Effector memory CD4-positive, alpha-beta T cell (primary cell): ENCODE measurements around the gene WDR91.

Experiments
- DNase-seq, 3 donors: peaks; one replicate each; pipeline ENCODE4 v3.0.0-alpha.2; 2020
- H3K27ac ChIP-seq: 2 replicates; pipeline ENCODE4 v1.7.0; 2013; ENCODE audit warnings: mild to moderate bottlenecking, low read length, moderate library complexity; ENCODE audit not compliant: insufficient read depth, poor library complexity, severe bottlenecking
- H3K27me3 ChIP-seq: replicated peaks from 2 replicates; pipeline ENCODE4 v1.7.0; 2013; ENCODE audit warnings: mild to moderate bottlenecking, low read length; ENCODE audit not compliant: insufficient read depth, control insufficient read depth, poor library complexity, severe bottlenecking
- H3K36me3 ChIP-seq: 2 replicates; pipeline ENCODE4 v1.7.0; 2013; ENCODE audit warnings: mild to moderate bottlenecking, low read length, moderate library complexity; ENCODE audit not compliant: control insufficient read depth, insufficient read depth
- H3K4me1 ChIP-seq: 2 replicates; pipeline ENCODE4 v1.7.0; 2013; ENCODE audit warnings: low read length, mild to moderate bottlenecking; ENCODE audit not compliant: control insufficient read depth, insufficient read depth, poor library complexity, severe bottlenecking
- H3K4me3 ChIP-seq: 2 replicates; pipeline ENCODE4 v1.7.0; 2013; ENCODE audit warnings: low read length, low read depth, mild to moderate bottlenecking; ENCODE audit not compliant: insufficient read depth, poor library complexity, severe bottlenecking
- H3K9me3 ChIP-seq: 2 replicates; pipeline ENCODE4 v1.7.0; 2013; ENCODE audit warnings: mild to moderate bottlenecking, low read length, moderate library complexity; ENCODE audit not compliant: control insufficient read depth

The WDR91 gene

DNA sequence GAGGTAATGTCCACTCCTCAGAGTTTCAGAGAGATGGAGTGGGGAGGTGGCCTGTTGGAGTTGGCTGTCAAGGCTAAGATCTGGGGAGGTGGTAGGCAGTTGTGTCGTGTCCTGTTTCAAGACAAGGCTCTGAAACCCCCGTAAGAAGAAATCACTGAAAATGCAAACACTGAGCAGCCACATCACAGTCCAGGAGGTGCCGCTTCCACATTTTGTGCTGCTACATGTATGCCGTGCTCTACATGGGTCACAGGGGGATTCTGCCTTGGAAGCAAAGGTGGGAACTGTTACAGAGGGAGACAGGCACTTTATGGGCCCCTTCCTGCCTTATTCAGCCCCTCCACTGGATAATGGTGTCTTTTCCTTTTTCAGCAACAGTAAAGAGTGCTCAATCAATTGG, 11.9 kb downstream of the WDR91 start:
- Histone ChIP-seq H3K4me1 (no peaks in the 10 kb centered on the region), H3K9me3 (no peaks in the 10 kb centered on the region), H3K36me3 (peaks cover 64% of the 10 kb centered on the region), H3K27ac (no peak overlapping the region), H3K4me3 (no peak overlapping the region), H3K27me3 (no peaks in the 10 kb centered on the region)
- DNase-seq: no peak

DNA sequence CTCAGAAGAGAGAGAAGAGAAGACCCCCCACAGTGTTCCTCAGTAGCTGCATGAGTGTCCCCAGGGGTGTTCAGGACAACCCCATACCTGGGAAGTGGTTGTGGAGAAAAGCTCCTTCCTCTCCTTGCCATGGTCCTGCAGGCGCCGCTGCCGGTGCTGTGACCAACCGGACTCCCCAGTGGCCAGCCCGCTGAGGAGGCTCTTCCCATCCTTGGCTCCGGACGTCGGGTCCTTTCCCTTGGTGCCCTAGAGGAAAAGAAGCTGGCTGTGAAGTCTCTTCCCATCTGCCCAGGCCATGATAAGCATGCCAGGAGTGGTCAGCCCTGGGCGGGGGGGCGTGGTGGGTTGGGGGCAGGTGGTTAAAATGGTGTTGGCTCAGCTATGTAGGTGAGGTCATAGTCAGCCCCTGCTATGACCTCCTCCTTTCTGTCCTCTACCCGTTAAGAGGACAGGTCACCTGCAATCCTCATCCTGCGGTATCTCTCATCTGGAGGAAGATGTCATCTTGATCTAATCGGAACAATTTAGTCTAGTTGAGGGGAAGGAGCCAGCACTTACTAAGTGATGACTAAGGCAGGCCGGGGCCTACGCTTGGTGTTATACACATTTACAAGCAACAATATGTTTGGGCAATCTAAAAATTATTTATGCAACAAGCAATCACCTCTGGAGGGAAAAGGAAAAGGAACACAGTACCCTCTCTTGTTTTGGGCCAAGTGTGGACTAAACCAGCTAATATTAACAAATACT, 13.2 kb downstream of the WDR91 start:
- Histone ChIP-seq H3K27ac (no peak overlapping the region), H3K9me3 (no peaks in the 10 kb centered on the region), H3K36me3 (peaks cover 69% of the 10 kb centered on the region), H3K4me1 (no peaks in the 10 kb centered on the region), H3K4me3 (no peak overlapping the region), H3K27me3 (no peaks in the 10 kb centered on the region)
- DNase-seq: no peak

DNA sequence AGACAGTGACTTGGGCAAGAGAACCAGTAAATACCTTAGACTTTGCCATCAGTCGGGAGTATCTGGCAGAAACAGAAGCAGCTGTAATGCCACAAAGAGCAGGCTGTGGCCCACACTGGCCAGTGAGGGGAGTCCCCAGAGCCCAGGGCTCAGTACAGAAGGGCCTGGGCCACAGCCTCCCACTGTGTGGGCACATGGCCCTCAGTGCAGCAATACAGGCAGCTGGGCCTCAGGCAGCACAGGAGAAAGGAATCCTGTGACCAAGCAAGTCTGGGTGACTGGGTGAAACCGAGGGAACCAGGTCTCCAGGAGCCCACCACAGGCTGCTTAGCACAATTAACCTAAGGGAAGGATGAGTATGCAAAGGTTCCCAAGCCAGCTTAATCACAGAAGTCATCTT, 14.0 kb downstream of the WDR91 start:
- H3K4me1 ChIP-seq: no peaks in the 10 kb centered on the region
- H3K27ac ChIP-seq: no peak overlapping the region
- no peaks in the 10 kb centered on the region for H3K9me3 ChIP-seq
- no peaks in the 10 kb centered on the region for H3K27me3 ChIP-seq
- no peak for DNase-seq
- H3K4me3 ChIP-seq: no peak overlapping the region
- H3K36me3 ChIP-seq: peaks cover 75% of the 10 kb centered on the region

DNA sequence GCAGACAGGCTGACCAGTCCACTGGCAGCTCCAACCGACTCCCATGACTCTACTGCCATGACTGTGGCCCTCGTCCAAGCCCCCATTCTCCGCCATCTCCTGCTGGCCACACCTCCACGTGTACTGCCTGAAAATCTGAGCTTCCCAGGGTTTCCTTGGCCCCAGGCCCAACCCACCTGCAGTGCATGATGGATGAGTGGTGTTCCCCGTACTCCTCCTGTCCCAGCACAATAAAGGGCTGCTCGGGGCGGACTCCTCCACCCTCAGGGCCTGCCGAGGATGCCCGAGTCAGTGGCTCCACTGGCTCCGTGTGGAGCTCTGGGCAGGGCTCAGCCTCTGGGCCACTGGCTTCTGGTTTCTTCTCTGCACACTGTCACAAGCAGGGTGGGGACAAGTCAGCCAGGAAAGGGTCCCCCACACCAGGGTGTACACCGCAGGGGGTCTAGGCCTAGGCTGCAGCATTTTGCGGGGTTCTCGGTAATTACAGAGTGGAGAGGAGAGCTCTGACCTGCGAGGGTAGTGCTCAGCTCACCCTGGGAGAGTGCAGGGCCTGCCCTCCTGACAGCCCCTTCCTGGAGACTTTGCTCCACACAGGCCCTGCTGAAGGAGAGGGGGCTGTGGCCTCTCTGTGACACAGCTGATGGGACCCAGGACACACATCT, 15.2 kb downstream of the WDR91 start:
- peaks cover 69% of the 10 kb centered on the region for H3K36me3 ChIP-seq
- H3K4me1 ChIP-seq: no peaks in the 10 kb centered on the region
- H3K9me3 ChIP-seq: no peaks in the 10 kb centered on the region
- no peak overlapping the region for H3K27ac ChIP-seq
- no peak for DNase-seq
- no peak overlapping the region for H3K4me3 ChIP-seq
- no peaks in the 10 kb centered on the region for H3K27me3 ChIP-seq

DNA sequence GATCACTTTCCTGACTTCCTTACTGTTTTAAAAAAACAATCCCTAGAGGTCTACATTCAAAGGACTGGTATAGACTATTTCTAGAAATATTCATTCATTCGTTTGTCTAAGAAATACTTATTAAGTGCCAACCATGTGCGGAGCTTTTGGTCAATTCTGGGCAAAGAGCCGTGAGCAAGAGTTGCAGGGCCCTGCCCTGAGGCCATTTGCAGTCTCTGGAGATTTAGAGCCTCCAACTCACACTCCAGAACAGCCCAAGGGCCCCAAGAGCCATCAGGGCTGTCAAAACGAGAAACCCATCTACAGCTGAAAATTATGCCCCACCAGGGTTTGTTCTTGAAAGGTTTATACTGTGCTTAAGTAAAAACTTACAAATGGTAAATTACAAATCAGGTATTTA, 16.2 kb downstream of the WDR91 start:
- no peaks in the 10 kb centered on the region for H3K4me1 ChIP-seq
- DNase-seq: no peak
- H3K4me3 ChIP-seq: no peak overlapping the region
- no peak overlapping the region for H3K27ac ChIP-seq
- H3K27me3 ChIP-seq: no peaks in the 10 kb centered on the region
- H3K36me3 ChIP-seq: peaks cover 59% of the 10 kb centered on the region
- H3K9me3 ChIP-seq: no peaks in the 10 kb centered on the region

DNA sequence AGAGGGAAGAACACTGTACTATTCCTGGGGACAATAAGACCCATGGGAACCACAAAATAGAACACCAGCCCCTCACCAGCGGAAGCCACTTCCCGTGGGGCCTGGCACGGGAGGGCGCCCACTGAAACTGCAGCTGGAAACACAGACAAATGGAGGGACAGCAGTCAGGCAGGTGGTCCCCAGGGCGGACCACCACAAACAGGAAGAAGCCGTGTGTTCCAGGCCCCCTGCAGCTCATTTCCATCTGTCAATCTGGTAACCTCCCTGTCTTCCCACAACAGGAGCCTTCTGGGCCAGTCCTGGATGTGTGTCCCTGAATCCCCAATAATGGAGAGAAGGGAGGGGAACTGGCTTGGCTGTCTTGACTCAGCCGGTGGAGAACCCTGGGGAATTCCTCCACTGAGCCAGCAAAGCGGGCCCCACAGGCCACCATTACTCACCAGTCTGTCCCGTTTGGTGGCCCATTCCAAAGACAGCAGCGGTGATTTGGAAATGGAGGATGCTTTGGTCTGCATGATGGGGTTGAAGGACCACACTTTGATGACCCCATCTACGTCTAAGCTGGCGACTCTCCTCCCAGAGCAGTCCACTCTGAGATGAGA, 16.7 kb downstream of the WDR91 start:
- DNase-seq: no peak
- Histone ChIP-seq H3K27me3 (no peaks in the 10 kb centered on the region), H3K4me1 (no peaks in the 10 kb centered on the region), H3K27ac (no peak overlapping the region), H3K9me3 (no peaks in the 10 kb centered on the region), H3K4me3 (no peak overlapping the region), H3K36me3 (peaks cover 54% of the 10 kb centered on the region)

DNA sequence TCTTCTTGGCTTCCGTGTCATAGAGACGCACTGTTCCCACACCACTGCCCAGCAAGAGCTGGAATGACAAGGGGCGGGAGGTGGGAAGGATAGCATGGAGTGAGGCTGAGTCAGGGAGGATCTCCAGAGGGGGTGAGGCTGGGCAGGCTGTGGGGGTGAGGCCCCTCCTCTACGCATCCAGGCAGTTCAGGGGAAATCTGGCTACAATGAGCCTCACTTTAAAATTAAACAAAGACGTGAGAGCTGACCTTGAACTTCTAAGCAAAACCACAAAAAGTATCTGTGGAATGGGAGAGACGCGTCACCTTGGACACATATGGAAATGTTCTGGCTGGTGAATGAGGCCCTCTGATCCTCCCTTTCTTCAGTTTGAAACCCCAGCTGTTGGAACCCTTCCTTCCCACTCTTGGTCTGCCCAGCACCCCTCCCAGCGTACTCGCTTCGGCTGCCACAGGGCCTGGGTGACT, 17.7 kb downstream of the WDR91 start:
- no peak overlapping the region for H3K27ac ChIP-seq
- H3K36me3 ChIP-seq: peaks cover 58% of the 10 kb centered on the region
- no peaks in the 10 kb centered on the region for H3K4me1 ChIP-seq
- DNase-seq: no peak
- H3K27me3 ChIP-seq: no peaks in the 10 kb centered on the region
- no peak overlapping the region for H3K4me3 ChIP-seq
- H3K9me3 ChIP-seq: no peaks in the 10 kb centered on the region

DNA sequence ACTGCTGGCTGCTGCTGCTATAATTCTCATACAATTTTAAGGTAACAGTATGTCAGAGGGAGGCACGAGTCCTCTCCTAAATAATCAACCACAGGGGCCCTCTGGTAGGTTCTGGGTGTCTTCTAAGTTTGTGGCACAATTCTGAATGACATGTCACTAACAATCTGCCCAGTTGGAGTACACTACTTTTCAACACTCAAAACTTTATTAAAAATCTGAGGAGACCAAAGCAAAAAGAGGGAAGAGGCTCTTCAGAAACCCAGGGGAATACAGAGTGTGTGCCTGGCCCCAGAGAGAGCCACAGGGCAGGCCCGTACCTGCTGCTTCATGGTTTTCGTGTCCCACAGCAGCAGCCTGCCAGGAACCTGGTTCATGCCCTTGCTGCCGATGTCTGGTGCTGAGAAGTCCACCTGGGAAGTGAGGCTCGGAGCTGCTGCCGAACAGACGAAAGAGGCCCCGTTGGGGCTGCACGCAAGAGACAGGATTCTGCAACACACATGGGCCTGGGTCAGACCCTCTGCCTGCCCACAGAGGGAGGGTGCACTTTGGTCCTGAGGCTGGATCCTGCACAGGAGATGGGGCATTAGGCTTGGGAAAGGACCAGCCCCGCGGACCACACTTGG, 18.3 kb downstream of the WDR91 start:
- DNase-seq: no peak
- no peaks in the 10 kb centered on the region for H3K9me3 ChIP-seq
- peaks cover 60% of the 10 kb centered on the region for H3K36me3 ChIP-seq
- H3K4me1 ChIP-seq: no peaks in the 10 kb centered on the region
- no peaks in the 10 kb centered on the region for H3K27me3 ChIP-seq
- H3K27ac ChIP-seq: no peak overlapping the region
- no peak overlapping the region for H3K4me3 ChIP-seq

DNA sequence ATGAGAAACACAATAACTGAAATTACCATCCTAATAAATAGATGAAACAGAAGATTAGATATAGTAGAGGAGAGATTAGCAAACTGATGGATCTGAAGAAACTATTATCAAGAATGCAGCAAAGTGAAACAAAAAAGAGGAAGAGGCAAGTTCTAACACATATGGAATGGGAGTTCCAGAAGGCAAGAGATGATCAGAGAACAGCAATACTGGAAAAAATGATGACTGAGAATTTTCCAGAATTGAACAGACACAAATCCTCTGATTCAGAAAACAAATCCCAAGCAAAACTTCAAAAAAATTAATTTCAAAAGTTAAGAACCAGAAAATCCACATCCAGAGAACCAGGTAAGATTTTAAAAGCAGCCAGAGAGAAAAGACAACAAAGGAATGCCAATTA, 20.6 kb downstream of the WDR91 start:
- peaks cover 58% of the 10 kb centered on the region for H3K36me3 ChIP-seq
- no peaks in the 10 kb centered on the region for H3K9me3 ChIP-seq
- no peak overlapping the region for H3K4me3 ChIP-seq
- no peak overlapping the region for H3K27ac ChIP-seq
- no peak for DNase-seq
- no peaks in the 10 kb centered on the region for H3K4me1 ChIP-seq
- no peaks in the 10 kb centered on the region for H3K27me3 ChIP-seq

DNA sequence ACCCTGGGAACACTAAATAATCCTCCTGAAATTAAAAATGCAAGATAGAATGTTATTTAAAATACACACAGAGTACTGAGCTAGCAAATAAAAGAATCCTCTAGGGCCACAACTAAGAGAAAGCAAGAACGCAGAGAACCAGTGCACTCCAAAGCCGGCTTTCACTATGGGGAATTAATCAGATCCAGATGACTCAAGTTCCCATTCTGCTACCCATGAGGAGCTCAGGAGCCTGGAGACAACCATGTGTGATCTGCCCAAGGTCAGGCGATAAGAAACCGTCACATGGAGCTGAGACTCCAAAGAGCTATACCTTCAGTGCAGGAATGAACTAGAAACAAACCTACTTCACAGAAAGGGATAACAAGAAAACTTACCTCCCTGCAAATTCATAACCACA, 21.4 kb downstream of the WDR91 start:
- Histone ChIP-seq H3K4me1 (no peaks in the 10 kb centered on the region), H3K9me3 (no peaks in the 10 kb centered on the region), H3K4me3 (no peak overlapping the region), H3K27me3 (no peaks in the 10 kb centered on the region), H3K36me3 (peaks cover 55% of the 10 kb centered on the region), H3K27ac (no peak overlapping the region)
- no peak for DNase-seq
